Ectodermal cell (in vitro differentiated cells): ENCODE measurements around the gene MYO1D.

Experiments used
- H3K27ac ChIP-seq: 2 replicates; pipeline ENCODE4 v1.7.0; 2013; ENCODE audit warnings: mild to moderate bottlenecking, low read depth, low read length; ENCODE audit not compliant: insufficient read depth, poor library complexity, severe bottlenecking
- H3K27me3 ChIP-seq: 2 replicates; pipeline ENCODE4 v1.7.0; 2013; ENCODE audit warnings: mild to moderate bottlenecking, low read length; ENCODE audit not compliant: insufficient read depth, control insufficient read depth, poor library complexity, severe bottlenecking
- H3K36me3 ChIP-seq: one replicate; pipeline ENCODE4 v1.7.0; 2013; ENCODE audit warnings: low read length; ENCODE audit not compliant: control insufficient read depth, insufficient read depth
- H3K4me1 ChIP-seq: one replicate; pipeline ENCODE4 v1.7.0; 2013; ENCODE audit warnings: low read length; ENCODE audit not compliant: control insufficient read depth, insufficient read depth
- H3K4me3 ChIP-seq: 2 replicates; pipeline ENCODE4 v1.7.0; 2013; ENCODE audit warnings: low read depth, low read length, control low read depth; ENCODE audit not compliant: insufficient read depth
- H3K9me3 ChIP-seq: 2 replicates; pipeline ENCODE4 v1.7.0; 2013; ENCODE audit warnings: mild to moderate bottlenecking, low read length, moderate library complexity; ENCODE audit not compliant: control insufficient read depth
- WGBS, 2 experiments: methylation state at CpG; one replicate each; pipeline ENCODE4 v1.1.7; 2013; ENCODE audit warnings: missing lambda C conversion rate in 2 of 2; 5-methylcytosine and 5-hydroxymethylcytosine counted together

The MYO1D gene

GRCh38 chr17:32497431-32498205 lies 379.3 kb downstream of the MYO1D start:
- Histone ChIP-seq H3K4me3 (no peak overlapping the region), H3K36me3 (no peaks in the 10 kb centered on the region), H3K27me3 (no peaks in the 10 kb centered on the region), H3K4me1 (peaks cover 6% of the 10 kb centered on the region), H3K27ac (no peak overlapping the region), H3K9me3 (no peaks in the 10 kb centered on the region)
- WGBS, 2 experiments: 84 to 88% methylated on average over 18 of the region's 18 CpGs

- Histone ChIP-seq H3K27me3 (no peaks in the 10 kb centered on the region), H3K27ac (no peak overlapping the region), H3K9me3 (no peaks in the 10 kb centered on the region), H3K4me3 (no peak overlapping the region), H3K4me1 (peaks cover 9% of the 10 kb centered on the region), H3K36me3 (no peaks in the 10 kb centered on the region)
- 86 to 87% methylated on average over 16 of the region's 16 CpGs for WGBS, 2 experiments
Observed at GRCh38 chr17:32496395-32497073, 380.4 kb downstream of the MYO1D start.

- no peak overlapping the region for H3K4me3 ChIP-seq
- no peaks in the 10 kb centered on the region for H3K9me3 ChIP-seq
- no peaks in the 10 kb centered on the region for H3K36me3 ChIP-seq
- 90% methylated on average over 45 of the region's 45 CpGs for WGBS, 2 experiments
- no peaks in the 10 kb centered on the region for H3K27me3 ChIP-seq
- H3K4me1 ChIP-seq: peaks cover 14% of the 10 kb centered on the region
- no peak overlapping the region for H3K27ac ChIP-seq
Observed at GRCh38 chr17:32495359-32496231, 381.3 kb downstream of the MYO1D start.

GRCh38 chr17:32494621-32495358 lies 382.1 kb downstream of the MYO1D start:
- no peaks in the 10 kb centered on the region for H3K36me3 ChIP-seq
- H3K4me3 ChIP-seq: no peak overlapping the region
- H3K27me3 ChIP-seq: no peaks in the 10 kb centered on the region
- WGBS, 2 experiments: 94% methylated on average over 34 of the region's 34 CpGs
- peaks cover 16% of the 10 kb centered on the region for H3K4me1 ChIP-seq
- H3K9me3 ChIP-seq: no peaks in the 10 kb centered on the region
- no peak overlapping the region for H3K27ac ChIP-seq

GRCh38 chr17:32493976-32494513 lies 382.9 kb downstream of the MYO1D start:
- Histone ChIP-seq H3K4me3 (no peak overlapping the region), H3K9me3 (no peaks in the 10 kb centered on the region), H3K27me3 (no peaks in the 10 kb centered on the region), H3K36me3 (no peaks in the 10 kb centered on the region), H3K27ac (no peak overlapping the region), H3K4me1 (peaks cover 24% of the 10 kb centered on the region)
- 93% methylated on average over 11 of the region's 11 CpGs for WGBS, 2 experiments

- H3K4me1 ChIP-seq: peaks cover 25% of the 10 kb centered on the region
- no peaks in the 10 kb centered on the region for H3K9me3 ChIP-seq
- peaks cover 2% of the 10 kb centered on the region for H3K36me3 ChIP-seq
- no peaks in the 10 kb centered on the region for H3K27me3 ChIP-seq
- 87 to 88% methylated on average over 15 of the region's 15 CpGs for WGBS, 2 experiments
- no peak overlapping the region for H3K4me3 ChIP-seq
- H3K27ac ChIP-seq: no peak overlapping the region
Observed at GRCh38 chr17:32493571-32493970, 383.4 kb downstream of the MYO1D start.

- H3K36me3 ChIP-seq: peaks cover 2% of the 10 kb centered on the region
- no peaks in the 10 kb centered on the region for H3K27me3 ChIP-seq
- no peak overlapping the region for H3K27ac ChIP-seq
- WGBS, 2 experiments: 90 to 94% methylated on average over 7 of the region's 7 CpGs
- peaks cover 26% of the 10 kb centered on the region for H3K4me1 ChIP-seq
- H3K9me3 ChIP-seq: no peaks in the 10 kb centered on the region
- no peak overlapping the region for H3K4me3 ChIP-seq
Observed at GRCh38 chr17:32492648-32493289, 384.2 kb downstream of the MYO1D start.

- H3K36me3 ChIP-seq: peaks cover 2% of the 10 kb centered on the region
- H3K9me3 ChIP-seq: no peaks in the 10 kb centered on the region
- 81 to 84% methylated on average over 4 of the region's 4 CpGs for WGBS, 2 experiments
Observed at GRCh38 chr17:32492264-32492589, 384.7 kb downstream of the MYO1D start.

More at GRCh38 chr17:32492264-32492589, 384.7 kb downstream of the MYO1D start:
- Histone ChIP-seq H3K27me3 (no peaks in the 10 kb centered on the region), H3K27ac (no peak overlapping the region), H3K4me3 (no peak overlapping the region), H3K4me1 (peaks cover 27% of the 10 kb centered on the region)
